ENCODE results near the gene ARHGAP15.

ARHGAP15 gene

DNA sequence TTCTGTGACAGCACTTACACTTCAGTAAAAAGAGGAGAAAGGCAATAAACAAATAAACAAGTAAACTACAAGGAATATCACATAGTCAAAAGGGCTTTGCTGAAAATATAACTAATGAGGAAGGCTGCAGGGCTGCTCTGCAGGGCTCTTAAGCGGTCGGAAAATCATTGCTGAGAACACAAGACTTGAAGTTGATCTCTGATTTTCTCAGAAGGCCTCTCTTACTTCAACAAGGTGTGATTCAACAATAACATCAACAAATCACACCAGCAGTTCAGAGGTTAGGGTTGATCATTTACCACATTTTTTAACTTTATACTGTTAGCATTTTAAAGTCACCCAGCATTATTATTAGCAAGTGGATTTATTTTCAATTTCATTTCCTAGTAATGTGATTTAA is 215.6 kb downstream of the ARHGAP15 start:
- DNase-seq (ENCODE audit: low spot score): no peak

GRCh38 chr2:143345887-143346787 is 216.9 kb downstream of the ARHGAP15 start:
- DNase-seq (ENCODE audit: low spot score): no peak

GRCh38 chr2:143347271-143347695 is 218.1 kb downstream of the ARHGAP15 start:
- peak; percentile 3 for DNase-seq (ENCODE audit: low spot score)

- DNase-seq (ENCODE audit: low spot score): no peak
Measured at GRCh38 chr2:143347901-143348414, 218.7 kb downstream of the ARHGAP15 start.

GRCh38 chr2:143354050-143354750 is 225.0 kb downstream of the ARHGAP15 start:
- no peak for DNase-seq (ENCODE audit: low spot score)

DNA sequence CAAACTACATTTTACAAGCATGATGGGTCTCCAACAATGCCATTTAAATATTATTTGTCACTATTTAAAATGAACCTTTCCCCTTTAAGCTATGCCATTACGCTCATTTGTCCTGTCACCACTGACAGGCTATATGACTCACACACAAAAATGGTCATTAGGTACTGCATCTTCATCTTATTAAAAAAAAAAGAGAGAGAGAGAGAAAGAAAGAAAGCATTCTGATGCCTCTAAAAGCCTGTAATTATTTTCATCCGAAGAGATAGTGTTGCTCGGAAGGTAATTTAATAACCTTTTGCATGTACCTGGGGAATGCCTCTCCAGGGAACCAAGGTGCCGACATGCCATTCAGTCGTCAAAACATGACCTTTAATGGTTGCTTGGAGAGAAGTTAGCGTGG is 226.7 kb downstream of the ARHGAP15 start:
- DNase-seq (ENCODE audit: low spot score): no peak

DNA sequence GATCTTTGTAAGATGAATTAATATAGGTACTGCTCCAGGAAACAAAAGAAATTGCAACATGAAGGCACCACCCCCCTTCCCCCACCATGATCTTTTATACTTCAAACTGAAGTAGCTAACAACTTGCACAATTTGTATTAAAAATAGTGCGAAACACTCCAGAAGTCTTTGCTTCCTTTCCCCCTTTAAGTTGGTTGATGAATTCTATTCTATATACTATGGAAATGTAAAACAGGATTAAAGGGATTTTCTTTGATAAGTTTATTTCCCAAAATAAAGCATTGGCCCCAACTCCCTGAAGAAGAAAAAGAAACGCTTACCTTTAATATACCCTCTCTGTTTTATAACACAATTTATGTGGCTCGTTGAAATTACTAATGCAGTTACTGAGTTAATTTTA is 227.1 kb downstream of the ARHGAP15 start:
- no peak for DNase-seq (ENCODE audit: low spot score)

DNA sequence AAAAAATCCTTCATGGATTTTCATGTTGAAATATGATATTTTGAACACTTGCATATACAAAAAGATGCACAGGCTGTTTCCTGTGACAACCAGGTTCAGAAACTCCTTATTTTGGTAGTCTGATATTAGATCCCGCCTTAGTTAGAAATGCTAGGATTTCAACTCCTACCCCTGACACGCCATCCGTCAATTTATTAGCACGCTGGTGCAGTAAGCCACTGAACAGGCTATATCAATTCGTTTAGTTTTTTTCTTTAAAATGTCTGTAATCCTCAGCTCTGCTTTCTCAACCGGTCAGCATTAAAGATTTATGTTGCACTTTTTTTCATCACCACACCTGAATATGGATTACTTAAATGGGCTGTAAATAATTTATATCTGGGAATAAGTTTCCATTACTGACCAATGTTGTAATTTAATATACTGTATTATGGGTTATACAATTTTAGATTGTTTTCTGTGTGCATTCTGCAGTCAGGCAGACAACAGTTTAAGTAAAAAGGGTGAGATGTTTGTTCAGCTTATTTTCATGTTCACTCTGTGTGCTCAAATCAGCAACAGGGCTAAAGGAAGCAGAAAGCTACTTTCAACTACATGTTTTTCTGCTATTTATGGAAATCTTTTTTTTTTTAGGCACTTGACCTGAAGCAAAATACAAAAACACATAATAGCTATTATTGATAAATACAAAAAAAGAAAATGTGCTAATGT is 227.7 kb downstream of the ARHGAP15 start:
- DNase-seq (ENCODE audit: low spot score): no peak

- DNase-seq (ENCODE audit: low spot score): no peak
Measured at GRCh38 chr2:143357966-143358365, 228.7 kb downstream of the ARHGAP15 start.

GRCh38 chr2:143361346-143361745 is 232.1 kb downstream of the ARHGAP15 start:
- no peak for DNase-seq (ENCODE audit: low spot score)

- no peak for DNase-seq (ENCODE audit: low spot score)
Measured at GRCh38 chr2:143371616-143372015, 242.4 kb downstream of the ARHGAP15 start.

DNA sequence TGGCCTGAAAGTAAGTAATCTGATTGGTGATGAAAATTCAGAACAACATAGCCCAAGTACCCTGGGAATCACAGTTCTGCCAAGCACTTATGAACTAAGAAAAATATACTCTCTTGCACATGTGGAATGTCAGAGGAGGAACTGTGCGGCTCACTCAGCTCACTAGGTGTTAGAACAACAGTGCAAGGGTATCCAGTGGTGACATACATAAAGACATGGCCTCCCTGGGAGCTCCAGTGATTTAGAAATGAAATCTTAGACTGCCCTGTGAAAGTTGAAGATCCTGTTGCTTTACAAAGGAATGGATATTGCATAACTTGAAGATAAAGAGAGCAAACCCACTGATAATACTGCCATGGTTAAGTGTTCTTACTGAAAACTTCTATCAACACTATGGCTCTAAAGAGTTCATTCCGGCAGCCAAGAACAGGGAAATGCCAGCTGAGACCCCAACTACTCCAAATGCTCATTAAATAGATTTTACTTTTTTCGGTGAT is 246.2 kb downstream of the ARHGAP15 start:
- DNase-seq (ENCODE audit: low spot score): no peak

- no peak for DNase-seq (ENCODE audit: low spot score)
Measured at GRCh38 chr2:143378996-143379395, 249.8 kb downstream of the ARHGAP15 start.

- DNase-seq (ENCODE audit: low spot score): no peak
Measured at GRCh38 chr2:143379955-143380354, 250.7 kb downstream of the ARHGAP15 start.

GRCh38 chr2:143382573-143382972 is 253.4 kb downstream of the ARHGAP15 start:
- DNase-seq (ENCODE audit: low spot score): no peak

DNA sequence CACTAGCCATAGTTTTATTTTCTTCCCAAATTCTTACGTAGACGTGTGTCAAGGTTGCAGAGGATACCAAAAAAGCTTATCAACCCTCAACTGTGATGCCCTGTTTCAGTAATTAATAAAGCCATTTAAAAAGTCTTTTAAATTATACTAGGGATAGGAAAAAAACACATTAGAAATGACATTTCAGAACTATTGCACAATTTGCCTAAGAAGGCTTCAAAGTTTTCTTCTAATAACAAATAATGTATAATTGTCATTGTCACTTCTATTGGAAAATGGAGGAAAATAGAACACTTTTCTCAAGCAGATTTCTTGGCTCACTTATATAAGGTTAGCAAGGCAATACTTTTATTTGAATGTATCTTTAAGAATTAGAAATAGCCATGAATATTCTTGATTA is 253.8 kb downstream of the ARHGAP15 start:
- no peak for DNase-seq (ENCODE audit: low spot score)

GRCh38 chr2:143384111-143384510 is 254.9 kb downstream of the ARHGAP15 start:
- DNase-seq (ENCODE audit: low spot score): no peak

- DNase-seq (ENCODE audit: low spot score): no peak
Measured at GRCh38 chr2:143390171-143390570, 261.0 kb downstream of the ARHGAP15 start.

- no peak for DNase-seq (ENCODE audit: low spot score)
Measured at GRCh38 chr2:143392358-143392757, 263.1 kb downstream of the ARHGAP15 start.

DNA sequence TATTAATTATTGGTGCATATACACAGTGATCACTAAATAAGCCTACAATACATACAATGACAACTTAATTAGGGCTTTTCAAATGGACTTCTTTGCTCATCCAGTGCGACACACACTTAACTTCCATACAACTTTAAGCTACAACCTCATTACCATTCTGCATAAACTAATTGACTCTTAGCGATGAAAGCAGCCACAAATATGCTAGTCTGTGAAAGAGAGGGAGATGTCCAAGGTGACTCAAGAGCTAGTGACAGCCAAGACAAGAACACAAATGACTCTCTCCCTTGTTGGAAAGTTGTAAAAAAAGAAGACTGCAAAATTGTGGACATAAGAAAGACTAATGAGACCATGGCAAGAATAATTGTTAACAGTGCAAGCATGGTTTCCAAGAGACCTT is 264.8 kb downstream of the ARHGAP15 start:
- no peak for DNase-seq (ENCODE audit: low spot score)

- peak; percentile 4 for DNase-seq (ENCODE audit: low spot score)
Measured at GRCh38 chr2:143397884-143398614, 268.8 kb downstream of the ARHGAP15 start.

Measured in Ammon's horn (tissue), 1 donor.